HG03457 (cell line): Measurements from ENCODE around the gene POGK.

Experiments
- ATAC-seq: cut with Tn5 transposase; IDR thresholded peaks from one replicate; pipeline ENCODE4 v1.9.1; 2021; ENCODE audit warnings: moderate number of reproducible peaks; ENCODE audit not compliant: unreplicated experiment

The POGK gene

DNA sequence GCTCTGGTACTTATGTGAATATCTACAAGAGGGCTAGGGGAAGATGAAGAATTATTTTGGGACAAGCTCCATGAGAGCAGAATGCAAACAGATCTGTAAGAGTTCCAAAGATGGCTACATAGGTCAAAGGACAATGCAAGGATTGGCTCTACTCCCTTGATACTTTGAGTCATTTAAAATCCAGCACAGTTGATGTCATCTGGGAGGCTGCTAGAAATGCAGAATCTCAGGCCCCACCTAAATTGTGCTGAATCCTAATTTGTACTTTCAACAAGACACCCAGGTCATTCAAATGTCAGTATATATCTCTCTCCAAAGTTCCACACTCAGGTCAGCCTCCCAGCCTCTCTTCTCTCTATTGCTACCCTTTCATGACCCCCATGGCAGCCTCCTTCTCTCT is 60.5 kb downstream of the POGK start:
- no peak for ATAC-seq

GRCh38 chr1:166900987-166901386 is 61.7 kb downstream of the POGK start:
- no peak for ATAC-seq

- no peak for ATAC-seq
Observed at GRCh38 chr1:166902279-166902678, 63.0 kb downstream of the POGK start.

GRCh38 chr1:166903232-166903631 is 64.0 kb downstream of the POGK start:
- no peak for ATAC-seq

- ATAC-seq, result no peak
Observed at GRCh38 chr1:166905136-166905535, 65.9 kb downstream of the POGK start.

DNA sequence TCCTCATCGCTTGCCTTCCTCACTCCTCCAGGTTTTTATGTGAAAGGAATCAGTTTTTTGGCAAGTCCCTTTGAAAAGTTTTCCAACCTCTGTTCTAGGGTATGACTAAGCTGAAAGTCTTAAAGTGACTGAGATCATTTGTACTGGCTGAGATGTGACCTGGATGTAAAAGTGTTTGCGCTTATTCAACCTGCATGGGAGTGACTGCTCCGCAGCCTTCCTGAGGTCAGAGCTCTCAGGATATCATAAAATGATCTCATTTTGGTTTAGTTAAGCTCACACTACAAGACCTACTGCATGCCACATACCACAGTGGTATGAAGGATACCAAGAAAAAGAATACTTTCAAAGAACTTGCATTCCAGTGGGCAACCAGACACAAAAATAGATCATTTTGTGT is 66.6 kb downstream of the POGK start:
- ATAC-seq, result no peak
